HFFc6 (cell line): ENCODE measurements around the gene KRT74. TPM values are rescaled to one million over a fixed set of nuclear protein-coding genes. Genes with fewer than 3 reads are reported as not detected.

Experiments used
- DNase-seq: peaks from one replicate; pipeline ENCODE4 v3.0.0-alpha.2; 2018
- H3K27ac Mint-ChIP-seq: 2 replicates; pipeline ENCODE4 v1.8.0; 2020; ENCODE audit warnings: mild to moderate bottlenecking, mixed read lengths
- H3K27me3 Mint-ChIP-seq: 2 replicates; pipeline ENCODE4 v1.8.0; 2021; ENCODE audit warnings: mild to moderate bottlenecking, moderate library complexity, mixed read lengths; ENCODE audit not compliant: insufficient read depth
- H3K36me3 Mint-ChIP-seq: 2 replicates; pipeline ENCODE4 v1.8.0; 2021; ENCODE audit warnings: low read depth, mixed read lengths
- H3K4me1 Mint-ChIP-seq: 2 replicates; pipeline ENCODE4 v1.8.0; 2020; ENCODE audit warnings: low read depth, mixed read lengths
- H3K4me3 Mint-ChIP-seq: 2 replicates; pipeline ENCODE4 v1.8.0; 2020; ENCODE audit warnings: mild to moderate bottlenecking, moderate library complexity, mixed read lengths
- H3K9me3 Mint-ChIP-seq: 2 replicates; pipeline ENCODE4 v1.8.0; 2020; ENCODE audit warnings: mild to moderate bottlenecking, mixed read lengths
- total RNA-seq, 6 experiments: library from RNA; stranded (reverse); fragmentation: NEBNext Ultra II Directional; extraction: Animal tissue kit (Norgen Biotek cat#: 25700); gene quantifications; 2 replicates in 1 of 6; 3 replicates in 5 of 6; pipeline ENCODE4 v1.2.3, GENCODE V29; 2021
- TF ChIP-seq, protein P1 (sequence below): fragments of 200-600 bp; sonication (generic); IDR thresholded peaks from 2 replicates; pipeline ENCODE4 v1.5.0; 2021; ENCODE audit warnings: antibody characterized with exemption, mild to moderate bottlenecking

KRT74 gene
- total RNA-seq, 6 experiments from 2014 or later: not detected

DNA sequence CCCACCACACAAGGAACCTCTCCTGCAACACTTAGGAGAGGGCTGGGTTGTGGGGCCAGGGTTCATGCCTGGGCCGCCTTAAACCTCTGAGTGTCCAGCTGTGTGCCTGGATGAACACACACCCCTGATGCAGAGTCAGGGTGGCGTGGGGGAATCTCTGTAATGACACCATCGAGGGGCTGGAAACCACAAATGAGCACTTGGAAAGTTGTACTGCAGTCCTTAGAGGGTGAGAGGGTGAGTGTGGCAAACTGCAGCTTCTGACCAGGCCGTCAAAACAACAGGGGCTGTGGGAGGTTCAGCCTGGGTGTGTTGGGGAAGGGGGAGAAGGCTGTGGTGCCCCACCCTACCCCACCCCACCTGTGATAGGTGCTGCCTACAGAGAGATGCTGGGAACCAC is 41.0 kb downstream of the KRT74 start:
- Mint-ChIP-seq H3K27me3 (peaks cover 50% of the 10 kb centered on the region), H3K9me3 (no peaks in the 10 kb centered on the region), H3K27ac (no peak overlapping the region), H3K36me3 (no peaks in the 10 kb centered on the region), H3K4me3 (no peak overlapping the region), H3K4me1 (no peaks in the 10 kb centered on the region)
- DNase-seq: no peak
- TF ChIP-seq, protein P1, sequence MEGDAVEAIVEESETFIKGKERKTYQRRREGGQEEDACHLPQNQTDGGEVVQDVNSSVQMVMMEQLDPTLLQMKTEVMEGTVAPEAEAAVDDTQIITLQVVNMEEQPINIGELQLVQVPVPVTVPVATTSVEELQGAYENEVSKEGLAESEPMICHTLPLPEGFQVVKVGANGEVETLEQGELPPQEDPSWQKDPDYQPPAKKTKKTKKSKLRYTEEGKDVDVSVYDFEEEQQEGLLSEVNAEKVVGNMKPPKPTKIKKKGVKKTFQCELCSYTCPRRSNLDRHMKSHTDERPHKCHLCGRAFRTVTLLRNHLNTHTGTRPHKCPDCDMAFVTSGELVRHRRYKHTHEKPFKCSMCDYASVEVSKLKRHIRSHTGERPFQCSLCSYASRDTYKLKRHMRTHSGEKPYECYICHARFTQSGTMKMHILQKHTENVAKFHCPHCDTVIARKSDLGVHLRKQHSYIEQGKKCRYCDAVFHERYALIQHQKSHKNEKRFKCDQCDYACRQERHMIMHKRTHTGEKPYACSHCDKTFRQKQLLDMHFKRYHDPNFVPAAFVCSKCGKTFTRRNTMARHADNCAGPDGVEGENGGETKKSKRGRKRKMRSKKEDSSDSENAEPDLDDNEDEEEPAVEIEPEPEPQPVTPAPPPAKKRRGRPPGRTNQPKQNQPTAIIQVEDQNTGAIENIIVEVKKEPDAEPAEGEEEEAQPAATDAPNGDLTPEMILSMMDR: no peak

DNA sequence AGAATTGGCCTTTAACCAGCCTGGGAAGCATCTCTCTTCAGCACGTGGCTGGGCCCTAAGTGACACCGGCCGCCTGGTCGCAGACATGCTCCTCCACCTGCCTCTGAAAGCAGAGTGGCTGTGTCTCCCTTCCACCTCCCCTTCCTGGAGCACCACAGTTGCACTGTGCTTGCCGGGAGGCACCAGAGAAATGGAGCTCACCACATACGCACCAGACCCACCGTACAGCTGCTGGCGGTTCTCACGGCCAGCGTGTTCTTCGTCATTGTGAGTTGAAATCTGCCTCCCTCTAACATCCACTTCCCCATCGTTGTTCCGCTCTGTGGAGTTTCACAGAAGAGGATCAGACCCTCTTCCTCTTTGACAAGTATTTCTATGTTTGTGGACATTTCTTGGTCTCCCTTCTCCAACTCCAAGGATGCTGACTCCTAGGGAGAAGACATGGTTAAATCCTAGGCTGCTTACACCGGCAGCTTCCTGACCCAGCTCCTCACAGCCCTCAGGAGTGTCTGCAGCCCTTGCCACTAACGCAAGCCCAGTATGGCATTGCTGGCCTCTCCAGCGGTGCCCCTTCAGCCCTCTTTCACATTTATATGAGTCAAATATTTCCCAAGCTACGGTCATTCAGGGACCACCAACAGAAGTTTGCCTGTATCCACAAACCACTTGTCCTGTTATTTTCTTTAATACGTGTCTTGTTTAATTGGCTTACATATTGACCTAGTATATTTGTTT is 41.9 kb downstream of the KRT74 start:
- TF ChIP-seq, protein P1: no peak
- no peaks in the 10 kb centered on the region for H3K36me3 Mint-ChIP-seq
- no peak overlapping the region for H3K27ac Mint-ChIP-seq
- peaks cover 50% of the 10 kb centered on the region for H3K27me3 Mint-ChIP-seq
- DNase-seq: no peak
- H3K4me1 Mint-ChIP-seq: no peaks in the 10 kb centered on the region
- no peaks in the 10 kb centered on the region for H3K9me3 Mint-ChIP-seq
- no peak overlapping the region for H3K4me3 Mint-ChIP-seq

- Mint-ChIP-seq H3K36me3 (no peaks in the 10 kb centered on the region), H3K27me3 (peaks cover 54% of the 10 kb centered on the region), H3K27ac (no peak overlapping the region), H3K4me3 (no peak overlapping the region), H3K4me1 (no peaks in the 10 kb centered on the region), H3K9me3 (no peaks in the 10 kb centered on the region)
- TF ChIP-seq, protein P1: no peak; the same call in 1 of the 2 replicates
- no peak for DNase-seq
These were observed 42.7 kb downstream of the KRT74 start for GRCh38 chr12:52530905-52531304.

DNA sequence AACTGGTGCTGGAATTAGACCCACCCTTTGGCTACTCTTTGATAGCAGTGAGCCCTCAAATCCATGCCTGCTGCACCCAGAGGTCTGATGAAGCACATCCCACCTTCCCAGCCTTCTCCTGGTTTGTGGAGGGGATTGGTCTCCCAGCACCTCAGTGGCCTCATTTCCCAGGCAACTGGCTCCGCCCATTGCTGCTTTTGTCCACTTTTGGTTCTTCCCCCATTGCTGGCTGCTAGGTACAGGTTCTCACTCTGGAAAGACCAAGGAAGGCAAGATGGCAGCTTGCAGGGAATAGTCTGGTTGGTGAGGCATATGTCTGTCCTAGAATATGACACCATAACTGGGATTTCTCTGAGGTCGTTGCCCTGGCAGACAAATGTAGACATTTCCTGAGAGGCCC is 43.3 kb downstream of the KRT74 start:
- TF ChIP-seq, protein P1: no peak
- DNase-seq: no peak
- H3K9me3 Mint-ChIP-seq: no peaks in the 10 kb centered on the region
- H3K27ac Mint-ChIP-seq: no peak overlapping the region
- no peaks in the 10 kb centered on the region for H3K4me1 Mint-ChIP-seq
- H3K4me3 Mint-ChIP-seq: no peak overlapping the region
- no peaks in the 10 kb centered on the region for H3K36me3 Mint-ChIP-seq
- peaks cover 60% of the 10 kb centered on the region for H3K27me3 Mint-ChIP-seq

- H3K9me3 Mint-ChIP-seq: no peaks in the 10 kb centered on the region
- H3K36me3 Mint-ChIP-seq: no peaks in the 10 kb centered on the region
- DNase-seq: no peak
- no peak overlapping the region for H3K27ac Mint-ChIP-seq
- peaks cover 62% of the 10 kb centered on the region for H3K27me3 Mint-ChIP-seq
- H3K4me3 Mint-ChIP-seq: no peak overlapping the region
- no peaks in the 10 kb centered on the region; the same call in 1 of the 2 replicates for H3K4me1 Mint-ChIP-seq
- TF ChIP-seq, protein P1: no peak
These were observed 43.8 kb downstream of the KRT74 start for GRCh38 chr12:52529846-52530245.
